Measurements from ENCODE around the gene TAL1. TPM values are rescaled to one million over a fixed set of nuclear protein-coding genes. Genes with fewer than 3 reads are reported as not detected.

TAL1 gene
- total and polyA plus RNA-seq, 10 of the 15 experiments (the other 5 are each of a cell fraction or from before 2014, with no cell fraction given): 0.05 TPM; not detected in 9

GRCh38 chr1:47213230-47213963 is 18.6 kb downstream of the TAL1 start:
- no peak overlapping the region for H2AFZ ChIP-seq (ENCODE audit: control insufficient read depth, low read depth, low read length)
- no peaks in the 10 kb centered on the region for H4K20me1 ChIP-seq (ENCODE audit: control insufficient read depth, insufficient read depth)
- no peak overlapping the region for H3K4me2 ChIP-seq (ENCODE audit: control insufficient read depth, insufficient read depth)
- no peak for DNase-seq (ENCODE audit: low read depth, low spot score)
- no peak overlapping the region for H3K9ac ChIP-seq (ENCODE audit: control insufficient read depth, insufficient read depth, low read length)
- no peak for TF ChIP-seq EGR1 (IDR thresholded peaks at IDR 0.05; ENCODE audit: borderline replicate concordance in 1 of 2, low read depth in 2 of 2, low read length in 2 of 2)
- no peak for TF ChIP-seq CREM (IDR thresholded peaks at IDR 0.05; ENCODE audit: low read depth)
- TF ChIP-seq WRNIP1 (IDR thresholded peaks at IDR 0.05; ENCODE audit: borderline replicate concordance, low read depth, low read length): no peak
- TF ChIP-seq PML (IDR thresholded peaks at IDR 0.05; ENCODE audit: low read length): no peak
- TF ChIP-seq NFIC (IDR thresholded peaks at IDR 0.05; ENCODE audit: low read depth, low read length): no peak
- TF ChIP-seq CHD4 (IDR thresholded peaks at IDR 0.05): no peak
- no peak for TF ChIP-seq SMC3 (IDR thresholded peaks at IDR 0.05; ENCODE audit: borderline replicate concordance, low read length)
- TF ChIP-seq FOXM1 (IDR thresholded peaks at IDR 0.05; ENCODE audit: low read depth, low read length): no peak
- TF ChIP-seq, protein P1, sequence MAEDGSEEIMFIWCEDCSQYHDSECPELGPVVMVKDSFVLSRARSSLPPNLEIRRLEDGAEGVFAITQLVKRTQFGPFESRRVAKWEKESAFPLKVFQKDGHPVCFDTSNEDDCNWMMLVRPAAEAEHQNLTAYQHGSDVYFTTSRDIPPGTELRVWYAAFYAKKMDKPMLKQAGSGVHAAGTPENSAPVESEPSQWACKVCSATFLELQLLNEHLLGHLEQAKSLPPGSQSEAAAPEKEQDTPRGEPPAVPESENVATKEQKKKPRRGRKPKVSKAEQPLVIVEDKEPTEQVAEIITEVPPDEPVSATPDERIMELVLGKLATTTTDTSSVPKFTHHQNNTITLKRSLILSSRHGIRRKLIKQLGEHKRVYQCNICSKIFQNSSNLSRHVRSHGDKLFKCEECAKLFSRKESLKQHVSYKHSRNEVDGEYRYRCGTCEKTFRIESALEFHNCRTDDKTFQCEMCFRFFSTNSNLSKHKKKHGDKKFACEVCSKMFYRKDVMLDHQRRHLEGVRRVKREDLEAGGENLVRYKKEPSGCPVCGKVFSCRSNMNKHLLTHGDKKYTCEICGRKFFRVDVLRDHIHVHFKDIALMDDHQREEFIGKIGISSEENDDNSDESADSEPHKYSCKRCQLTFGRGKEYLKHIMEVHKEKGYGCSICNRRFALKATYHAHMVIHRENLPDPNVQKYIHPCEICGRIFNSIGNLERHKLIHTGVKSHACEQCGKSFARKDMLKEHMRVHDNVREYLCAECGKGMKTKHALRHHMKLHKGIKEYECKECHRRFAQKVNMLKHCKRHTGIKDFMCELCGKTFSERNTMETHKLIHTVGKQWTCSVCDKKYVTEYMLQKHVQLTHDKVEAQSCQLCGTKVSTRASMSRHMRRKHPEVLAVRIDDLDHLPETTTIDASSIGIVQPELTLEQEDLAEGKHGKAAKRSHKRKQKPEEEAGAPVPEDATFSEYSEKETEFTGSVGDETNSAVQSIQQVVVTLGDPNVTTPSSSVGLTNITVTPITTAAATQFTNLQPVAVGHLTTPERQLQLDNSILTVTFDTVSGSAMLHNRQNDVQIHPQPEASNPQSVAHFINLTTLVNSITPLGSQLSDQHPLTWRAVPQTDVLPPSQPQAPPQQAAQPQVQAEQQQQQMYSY (CRISPR knock-in tag; IDR thresholded peaks at IDR 0.05): no peak
- BruUV-seq (replicated peaks): no TSS peak
- ChIA-PET RAD21 (ENCODE audit: unreplicated experiment) (no interaction called here), SMC1A (ENCODE audit: uncharacterized antibody, unreplicated experiment) (no interaction called here), POLR2A (no interaction called here), CTCF (interaction anchor here (1.4 kb wide), 1 partner anchor 49 kb away, joined by 5 read pairs; no protein-coding TSS in a partner anchor)
- no peaks in the 10 kb centered on the region; the same call in 1 of the 2 replicates for H3K4me1 ChIP-seq (ENCODE audit: control insufficient read depth, insufficient read depth, low read length)
- H3K27me3 ChIP-seq (replicated peaks in 1 of 2; ENCODE audit: control insufficient read depth in 2 of 2, insufficient read depth in 2 of 2, low read length in 1 of 2): peaks cover 1 to 3% of the 10 kb centered on the region in 2 experiments
- 29% methylated on average over 11 of the region's 11 CpGs for WGBS (ENCODE audit: insufficient coverage, insufficient replicate concordance, low lambda C conversion rate, missing lambda C conversion rate)
- no peaks in the 10 kb centered on the region for H3K36me3 ChIP-seq (ENCODE audit: control insufficient read depth in 2 of 2, insufficient read depth in 2 of 2, low read length in 1 of 2)
- no peak overlapping the region for H3K4me3 ChIP-seq
- in situ Hi-C loops (cut with MboI): no loop called here
- intact Hi-C loops (cut with micrococcal nuclease; ENCODE audit: unreplicated experiment): no loop called here
- no peak for ATAC-seq
- H3K9me3 ChIP-seq (replicated peaks; ENCODE audit: control insufficient read depth, insufficient read depth, low read length): no peaks in the 10 kb centered on the region
- H3K79me2 ChIP-seq (ENCODE audit: control insufficient read depth, insufficient read depth, low read length): no peaks in the 10 kb centered on the region
- no peak for FAIRE-seq
- H3K27ac ChIP-seq (ENCODE audit: control insufficient read depth, insufficient read depth): no peak overlapping the region

All from GM12878 (cell line).